Ishikawa (cell line): ENCODE data around the gene ZNF536.

Source experiments
- EP300 ChIP-seq: IDR thresholded peaks from 2 replicates; pipeline ENCODE4 v1.6.1; 2012; ENCODE audit warnings: borderline replicate concordance
- RAD21 ChIP-seq: IDR thresholded peaks from 2 replicates; pipeline ENCODE4 v1.6.1; 2012; ENCODE audit warnings: low read depth
- REST ChIP-seq: IDR thresholded peaks from 2 replicates; pipeline ENCODE4 v1.6.1; 2012; ENCODE audit warnings: low read depth, mild to moderate bottlenecking
- TCF12 ChIP-seq: IDR thresholded peaks from 2 replicates; pipeline ENCODE4 v1.6.1; 2012; ENCODE audit warnings: low read depth
- TEAD4 ChIP-seq: IDR thresholded peaks from 2 replicates; pipeline ENCODE4 v1.6.1; 2012

GRCh38 chr19:30579419-30579818, 207.2 kb downstream of the ZNF536 start:
- TF ChIP-seq TCF12 (no peak), EP300 (no peak), RAD21 (no peak), TEAD4 (no peak), REST (no peak)
